Islet of Langerhans (tissue), 1 donor: ENCODE results near the gene SCGB1D1.

Experiments used
- FAIRE-seq: peaks from one replicate; lab custom pipeline; 2011; peaks lifted over from hg19 to GRCh38; lab: Jason Lieb, UNC

SCGB1D1 gene

GRCh38 chr11:62236187-62236586 is 46.2 kb downstream of the SCGB1D1 start:
- no peak for FAIRE-seq

GRCh38 chr11:62237499-62237898 is 47.5 kb downstream of the SCGB1D1 start:
- FAIRE-seq: no peak

GRCh38 chr11:62238151-62238550 is 48.1 kb downstream of the SCGB1D1 start:
- no peak for FAIRE-seq

GRCh38 chr11:62241095-62241494 is 51.1 kb downstream of the SCGB1D1 start:
- FAIRE-seq: no peak

GRCh38 chr11:62242021-62242420 is 52.0 kb downstream of the SCGB1D1 start, which contains the start of gene SCGB1D2:
TSS of gene SCGB1D2 (plus strand) at chr11:62242239. CDS start at chr11:62242308, 69 bp downstream.
- FAIRE-seq: no peak
